D721Med (cell line): ENCODE data around the gene PIK3C2G.

ENCODE experiments used
- DNase-seq: peaks from one replicate; pipeline ENCODE4 v3.0.0; 2011; ENCODE audit warnings: low spot score; ENCODE audit not compliant: insufficient read length
- FAIRE-seq: peaks from 2 replicates; lab custom pipeline; 2011; peaks lifted over from hg19 to GRCh38; lab: Jason Lieb, UNC
- CTCF ChIP-seq: IDR thresholded peaks from 2 replicates; pipeline ENCODE4 v1.5.1; 2012; ENCODE audit warnings: mild to moderate bottlenecking, control low read depth; ENCODE audit not compliant: insufficient read depth; ENCODE audit errors: missing control alignments

The PIK3C2G gene

GRCh38 chr12:18470251-18470650 is 208.9 kb downstream of the PIK3C2G start:
- FAIRE-seq, result no peak
- DNase-seq, result no peak
- TF ChIP-seq CTCF, result no peak

GRCh38 chr12:18472304-18472703 is 211.0 kb downstream of the PIK3C2G start:
- no peak for FAIRE-seq
- no peak for DNase-seq
- TF ChIP-seq CTCF, result no peak

- TF ChIP-seq CTCF, result no peak
- no peak for FAIRE-seq
- no peak for DNase-seq
Observed at GRCh38 chr12:18472806-18473205, 211.5 kb downstream of the PIK3C2G start.

- DNase-seq (no peak), FAIRE-seq (no peak)
- TF ChIP-seq CTCF, result no peak
Observed at GRCh38 chr12:18476861-18477260, 215.5 kb downstream of the PIK3C2G start.

GRCh38 chr12:18479256-18479655 is 217.9 kb downstream of the PIK3C2G start:
- DNase-seq, result no peak
- FAIRE-seq, result no peak
- TF ChIP-seq CTCF, result no peak

GRCh38 chr12:18482601-18483120 is 221.3 kb downstream of the PIK3C2G start:
- FAIRE-seq (no peak), DNase-seq (no peak)
- TF ChIP-seq CTCF, result no peak

- DNase-seq (no peak), FAIRE-seq (no peak)
- TF ChIP-seq CTCF, result no peak
Observed at GRCh38 chr12:18483698-18484325, 222.5 kb downstream of the PIK3C2G start.
